H9 (cell line): ENCODE results near the gene GNAS. TPM values are rescaled to one million over a fixed set of nuclear protein-coding genes. Genes with fewer than 3 reads are reported as not detected.

Experiments used
- DNase-seq: peaks from one replicate; pipeline ENCODE4 v3.0.0-alpha.2; 2017
- H2AFZ ChIP-seq: one replicate; pipeline ENCODE4 v1.6.1; 2013; ENCODE audit warnings: mild to moderate bottlenecking, low read length, control low read depth, moderate library complexity
- H2AK5ac ChIP-seq: 2 replicates; pipeline ENCODE4 v1.6.1; 2013; ENCODE audit warnings: low read length, control low read depth, mixed read lengths; ENCODE audit not compliant: insufficient read length
- H2BK120ac ChIP-seq: one replicate; pipeline ENCODE4 v1.6.1; 2013; ENCODE audit warnings: low read depth, mild to moderate bottlenecking, low read length, control low read depth, inconsistent platforms; ENCODE audit not compliant: poor library complexity, severe bottlenecking
- H2BK12ac ChIP-seq: 2 replicates; pipeline ENCODE4 v1.6.1; 2013; ENCODE audit warnings: low read length, control low read depth, mixed read lengths, low read depth; ENCODE audit not compliant: insufficient read length
- H2BK15ac ChIP-seq: 2 replicates; pipeline ENCODE4 v1.6.1; 2013; ENCODE audit warnings: low read depth, low read length, control low read depth
- H2BK20ac ChIP-seq: one replicate; pipeline ENCODE4 v1.6.1; 2013; ENCODE audit warnings: low read depth, mild to moderate bottlenecking, low read length, control low read depth, inconsistent platforms; ENCODE audit not compliant: poor library complexity, severe bottlenecking
- H2BK5ac ChIP-seq: 2 replicates; pipeline ENCODE4 v1.6.1; 2013; ENCODE audit warnings: low read length, control low read depth, mixed read lengths; ENCODE audit not compliant: insufficient read length
- H3K14ac ChIP-seq: 2 replicates; pipeline ENCODE4 v1.6.1; 2013; ENCODE audit warnings: low read length, control low read depth; ENCODE audit not compliant: insufficient read depth
- H3K18ac ChIP-seq: 2 replicates; pipeline ENCODE4 v1.6.1; 2013; ENCODE audit warnings: low read depth, mild to moderate bottlenecking, mixed read lengths, low read length, control low read depth; ENCODE audit not compliant: insufficient read length
- H3K23ac ChIP-seq: 2 replicates; pipeline ENCODE4 v1.6.1; 2013; ENCODE audit warnings: low read length, control low read depth, mixed read lengths, low read depth; ENCODE audit not compliant: insufficient read length
- H3K23me2 ChIP-seq: 2 replicates; pipeline ENCODE4 v1.6.1; 2013; ENCODE audit warnings: low read depth, mild to moderate bottlenecking, mixed read lengths, low read length, control low read depth; ENCODE audit not compliant: insufficient read length, poor library complexity, severe bottlenecking
- H3K27ac ChIP-seq: 2 replicates; pipeline ENCODE4 v1.5.1; 2013; ENCODE audit warnings: low read length, control low read depth, mixed read lengths, low read depth; ENCODE audit not compliant: insufficient read length
- H3K27me3 ChIP-seq: 2 replicates; pipeline ENCODE4 v1.6.1; 2013; ENCODE audit warnings: low read length, control low read depth, inconsistent platforms; ENCODE audit not compliant: insufficient read depth
- H3K4ac ChIP-seq: 2 replicates; pipeline ENCODE4 v1.6.1; 2013; ENCODE audit warnings: low read depth, mild to moderate bottlenecking, control low read depth, inconsistent platforms, low read length, moderate library complexity
- H3K4me1 ChIP-seq: 2 replicates; pipeline ENCODE4 v1.6.1; 2013; ENCODE audit warnings: low read length, control low read depth, inconsistent platforms; ENCODE audit not compliant: insufficient read depth
- H3K4me2 ChIP-seq: 2 replicates; pipeline ENCODE4 v1.6.1; 2013; ENCODE audit warnings: low read length, control low read depth, mixed read lengths; ENCODE audit not compliant: insufficient read length, insufficient read depth
- H3K56ac ChIP-seq: 2 replicates; pipeline ENCODE4 v1.6.1; 2013; ENCODE audit warnings: low read depth, mild to moderate bottlenecking, mixed read lengths, low read length, control low read depth; ENCODE audit not compliant: insufficient read length
- H3K79me1 ChIP-seq: 2 replicates; pipeline ENCODE4 v1.6.1; 2013; ENCODE audit warnings: low read depth, mild to moderate bottlenecking, moderate library complexity, low read length, control low read depth, inconsistent platforms; ENCODE audit not compliant: insufficient read depth, poor library complexity, severe bottlenecking
- H3K79me2 ChIP-seq: 2 replicates; pipeline ENCODE4 v1.6.1; 2013; ENCODE audit warnings: low read length, control low read depth, inconsistent platforms; ENCODE audit not compliant: insufficient read depth
- H3K9ac ChIP-seq: 2 replicates; pipeline ENCODE4 v1.6.1; 2013; ENCODE audit warnings: low read length, control low read depth, mixed read lengths; ENCODE audit not compliant: insufficient read length; ENCODE audit errors: extremely low read depth
- H3K9me3 ChIP-seq: one replicate; pipeline ENCODE4 v1.6.1; 2013; ENCODE audit warnings: low read depth, low read length, inconsistent platforms; ENCODE audit not compliant: control insufficient read depth
- H3T11ph ChIP-seq: one replicate; pipeline ENCODE4 v1.6.1; 2013; ENCODE audit warnings: mild to moderate bottlenecking, low read length, control low read depth, inconsistent platforms
- H4K20me1 ChIP-seq: one replicate; pipeline ENCODE4 v1.6.1; 2013; ENCODE audit not compliant: control insufficient read depth, insufficient read length, insufficient read depth
- H4K5ac ChIP-seq: 2 replicates; pipeline ENCODE4 v1.6.1; 2013; ENCODE audit warnings: low read depth, mild to moderate bottlenecking, mixed read lengths, low read length, control low read depth; ENCODE audit not compliant: insufficient read length
- H4K8ac ChIP-seq: replicated peaks from 2 replicates; pipeline ENCODE4 v1.6.1; 2013; ENCODE audit warnings: low read length, control low read depth, mixed read lengths, low read depth; ENCODE audit not compliant: insufficient read length
- H4K91ac ChIP-seq: 2 replicates; pipeline ENCODE4 v1.6.1; 2013; ENCODE audit warnings: low read depth, mild to moderate bottlenecking, moderate library complexity, mixed read lengths, low read length, control low read depth; ENCODE audit not compliant: insufficient read length
- H3K27ac Mint-ChIP-seq, 3 experiments: 2 replicates in 2 of 3; 3 replicates in 1 of 3; pipeline ENCODE4 v1.8.0; 2020 to 2021; ENCODE audit warnings: mixed read lengths in 3 of 3, mild to moderate bottlenecking in 1 of 3, moderate library complexity in 1 of 3
- H3K27me3 Mint-ChIP-seq: 2 replicates; pipeline ENCODE4 v1.8.0; 2021; ENCODE audit warnings: low read depth, mild to moderate bottlenecking, moderate library complexity, mixed read lengths
- H3K36me3 Mint-ChIP-seq, 3 experiments: 2 replicates in 2 of 3; 3 replicates in 1 of 3; pipeline ENCODE4 v1.8.0; 2020 to 2021; ENCODE audit warnings: low read depth in 3 of 3, mixed read lengths in 3 of 3; ENCODE audit not compliant: insufficient read depth in 1 of 3
- H3K4me1 Mint-ChIP-seq, 2 experiments: 2 replicates each; pipeline ENCODE4 v1.8.0; 2020; ENCODE audit warnings: mixed read lengths in 2 of 2
- H3K4me3 Mint-ChIP-seq, 2 experiments: 2 replicates in 1 of 2; 3 replicates in 1 of 2; pipeline ENCODE4 v1.8.0; 2020 to 2021; ENCODE audit warnings: mild to moderate bottlenecking in 2 of 2, mixed read lengths in 2 of 2, moderate library complexity in 1 of 2
- H3K9me3 Mint-ChIP-seq, 2 experiments: 2 replicates in 1 of 2; 3 replicates in 1 of 2; pipeline ENCODE4 v1.8.0; 2020; ENCODE audit warnings: mild to moderate bottlenecking in 2 of 2, mixed read lengths in 2 of 2, moderate library complexity in 1 of 2
- CTCF ChIP-seq: fragments of 200-600 bp; sonication (generic); conservative IDR thresholded peaks from 3 replicates; pipeline ENCODE4 v1.8.0; 2021; ENCODE audit warnings: antibody characterized with exemption, mild to moderate bottlenecking
- WGBS: extraction: QIAGEN DNeasy Blood & Tissue Kit; methylation state at CpG from one replicate; pipeline ENCODE4 v1.1.7; 2013; ENCODE audit warnings: missing lambda C conversion rate, low lambda C conversion rate, mixed read lengths; ENCODE audit not compliant: insufficient read length; ENCODE audit errors: extremely low coverage; 5-methylcytosine and 5-hydroxymethylcytosine counted together
- total RNA-seq: library from RNA; stranded (reverse); gene quantifications from 2 replicates; pipeline ENCODE4 v1.2.1, GENCODE V29; 2021

GNAS gene
- total RNA-seq, 1 experiment from 2014 or later = 920 TPM

- Histone ChIP-seq H3K4ac (no peak overlapping the region), H3K27ac (no peak overlapping the region), H2AK5ac (no peak overlapping the region), H3K14ac (no peak overlapping the region), H3K9me3 (no peaks in the 10 kb centered on the region), H3K23me2 (no peaks in the 10 kb centered on the region), H2BK15ac (no peak overlapping the region), H3K18ac (no peak overlapping the region), H4K20me1 (no peaks in the 10 kb centered on the region), H3K79me1 (no peaks in the 10 kb centered on the region), H2BK5ac (no peak overlapping the region), H2BK12ac (no peak overlapping the region), H3K9ac (no peak overlapping the region), H3K27me3 (no peaks in the 10 kb centered on the region), H3K4me2 (no peak overlapping the region), H2BK120ac (no peak overlapping the region), H2AFZ (no peak overlapping the region), H4K91ac (no peak overlapping the region), H3K23ac (no peak overlapping the region), H3T11ph (no peak overlapping the region), H3K4me1 (peaks cover 2% of the 10 kb centered on the region; the same call in 1 of the 2 replicates), H4K8ac (no peak overlapping the region), H3K79me2 (no peaks in the 10 kb centered on the region), H2BK20ac (no peak overlapping the region), H3K56ac (no peak overlapping the region), H4K5ac (no peak overlapping the region)
- Mint-ChIP-seq H3K27me3 (no peaks in the 10 kb centered on the region; the same call in none of the 2 replicates), H3K36me3 (peaks cover 4 to 7% (median 5%) of the 10 kb centered on the region in 3 experiments; a peak in 5 of 7 replicates), H3K4me1 (peaks cover 55 to 71% of the 10 kb centered on the region in 2 experiments), H3K9me3 (peaks cover 2 to 3% of the 10 kb centered on the region in 2 experiments; a peak in 3 of 5 replicates), H3K27ac (no peak overlapping the region), H3K4me3 (no peak overlapping the region; a peak in 1 of 5 replicates)
- TF ChIP-seq CTCF = no peak
- WGBS = no CpG with 5 or more reads among the region's 12 CpGs
- DNase-seq = no peak
Observed at GRCh38 chr20:58875541-58876134, 23.1 kb downstream of the GNAS start.
